ENCODE measurements around the gene PWP1. TPM values are rescaled to one million over a fixed set of nuclear protein-coding genes. Genes with fewer than 3 reads are reported as not detected.

The PWP1 gene
- total RNA-seq, 3 donors from 2014 or later (not counting 1 experiment from before 2014, with no cell fraction given), result 22.2 to 26.5 (median 26.3) TPM

- Mint-ChIP-seq H3K36me3 (no peaks in the 10 kb centered on the region), H3K4me3 (no peak overlapping the region), H3K27ac (no peak overlapping the region), H3K4me1 (peaks cover under 1 to 9% of the 10 kb centered on the region in 2 donors), H3K9me3 (no peaks in the 10 kb centered on the region), H3K27me3 (ENCODE audit: low read depth in 2 of 2) (peaks cover 30 to 38% of the 10 kb centered on the region in 2 donors)
- no peak for TF ChIP-seq CTCF (IDR thresholded peaks at IDR 0.05)
- no peak for DNase-seq
- H3K36me3 ChIP-seq (ENCODE audit: control insufficient read depth, insufficient read depth, low read length), result no peaks in the 10 kb centered on the region
- no peaks in the 10 kb centered on the region for H3K9me3 ChIP-seq (ENCODE audit: control insufficient read depth, insufficient read depth, low read length)
- H3K27ac ChIP-seq (ENCODE audit: low read length), result no peak overlapping the region
- no peak for ATAC-seq
- no peak overlapping the region for H3K4me3 ChIP-seq (ENCODE audit: low read length)
- no peaks in the 10 kb centered on the region for H3K4me1 ChIP-seq (ENCODE audit: control insufficient read depth, insufficient read depth, low read length)
- WGBS (ENCODE audit: insufficient coverage), result 83% methylated on average over 7 of the region's 9 CpGs
- intact Hi-C loops (cut with micrococcal nuclease), result no loop called here
- H3K27me3 ChIP-seq (ENCODE audit: control insufficient read depth, insufficient read depth, low read length), result no peaks in the 10 kb centered on the region
Measured at GRCh38 chr12:107668320-107669098, 17.1 kb upstream of the PWP1 start.

GRCh38 chr12:107669946-107670345 is 15.7 kb upstream of the PWP1 start:
- H3K27me3 ChIP-seq (ENCODE audit: control insufficient read depth, insufficient read depth, low read length), result no peaks in the 10 kb centered on the region
- H3K36me3 ChIP-seq (ENCODE audit: control insufficient read depth, insufficient read depth, low read length), result no peaks in the 10 kb centered on the region
- 90% methylated on average over 8 of the region's 8 CpGs for WGBS (ENCODE audit: insufficient coverage)
- Mint-ChIP-seq H3K27me3 (ENCODE audit: low read depth in 2 of 2) (peaks cover 30 to 38% of the 10 kb centered on the region in 2 donors), H3K36me3 (no peaks in the 10 kb centered on the region), H3K27ac (no peak overlapping the region), H3K4me3 (no peak overlapping the region), H3K4me1 (peaks cover 0 to 6% of the 10 kb centered on the region in 2 donors), H3K9me3 (no peaks in the 10 kb centered on the region)
- no peak for TF ChIP-seq CTCF (IDR thresholded peaks at IDR 0.05)
- DNase-seq, result no peak
- H3K4me1 ChIP-seq (ENCODE audit: control insufficient read depth, insufficient read depth, low read length), result no peaks in the 10 kb centered on the region
- no peaks in the 10 kb centered on the region for H3K9me3 ChIP-seq (ENCODE audit: control insufficient read depth, insufficient read depth, low read length)
- no peak overlapping the region for H3K27ac ChIP-seq (ENCODE audit: low read length)
- no peak for ATAC-seq
- intact Hi-C loops (cut with micrococcal nuclease), result loop anchor here (2.0 kb wide), 1 partner anchor 215 kb away; no protein-coding TSS in a partner anchor
- no peak overlapping the region for H3K4me3 ChIP-seq (ENCODE audit: low read length)

- H3K4me1 Mint-ChIP-seq, result peaks cover 0 to 6% of the 10 kb centered on the region in 2 donors
- peak; percentile 49 for TF ChIP-seq CTCF (IDR thresholded peaks at IDR 0.05)
- H3K27ac Mint-ChIP-seq, result no peak overlapping the region
Measured at GRCh38 chr12:107670999-107671643, 14.5 kb upstream of the PWP1 start.

More at GRCh38 chr12:107670999-107671643, 14.5 kb upstream of the PWP1 start:
- Histone ChIP-seq H3K4me1 (ENCODE audit: control insufficient read depth, insufficient read depth, low read length) (no peaks in the 10 kb centered on the region), H3K27ac (ENCODE audit: low read length) (no peak overlapping the region), H3K36me3 (ENCODE audit: control insufficient read depth, insufficient read depth, low read length) (no peaks in the 10 kb centered on the region), H3K27me3 (ENCODE audit: control insufficient read depth, insufficient read depth, low read length) (no peaks in the 10 kb centered on the region), H3K9me3 (ENCODE audit: control insufficient read depth, insufficient read depth, low read length) (no peaks in the 10 kb centered on the region), H3K4me3 (ENCODE audit: low read length) (no peak overlapping the region)
- ATAC-seq (peak; percentile 64 to 72 (median 64)), DNase-seq (peak in 1 of 2 donors; percentile 57)
- Mint-ChIP-seq H3K9me3 (no peaks in the 10 kb centered on the region), H3K27me3 (ENCODE audit: low read depth in 2 of 2) (peaks cover 25 to 28% of the 10 kb centered on the region in 2 donors), H3K4me3 (no peak overlapping the region), H3K36me3 (no peaks in the 10 kb centered on the region)
- intact Hi-C loops (cut with micrococcal nuclease), result loop anchor here (2.0 kb wide), 1 partner anchor 214 kb away; no protein-coding TSS in a partner anchor
- WGBS (ENCODE audit: insufficient coverage), result 45% methylated on average over 9 of the region's 10 CpGs

All from natural killer cell (primary cell).